GM12891 (cell line): ENCODE results near the gene PCSK4.

Experiments used
- POLR2A ChIP-seq: IDR thresholded peaks from 2 replicates; pipeline ENCODE4 v1.6.1; 2011; ENCODE audit warnings: low read depth, low read length, control low read depth
- POLR2AphosphoS5 ChIP-seq: IDR thresholded peaks from 2 replicates; pipeline ENCODE4 v1.6.1; 2011; ENCODE audit warnings: low read depth, low read length, control low read depth
- POU2F2 ChIP-seq: IDR thresholded peaks from 2 replicates; pipeline ENCODE4 v1.6.1; 2011; ENCODE audit warnings: low read depth, mild to moderate bottlenecking, control low read depth, low read length, moderate library complexity
- TAF1 ChIP-seq: IDR thresholded peaks from 2 replicates; pipeline ENCODE4 v1.6.1; 2011; ENCODE audit warnings: low read depth, low read length, control low read depth

DNA sequence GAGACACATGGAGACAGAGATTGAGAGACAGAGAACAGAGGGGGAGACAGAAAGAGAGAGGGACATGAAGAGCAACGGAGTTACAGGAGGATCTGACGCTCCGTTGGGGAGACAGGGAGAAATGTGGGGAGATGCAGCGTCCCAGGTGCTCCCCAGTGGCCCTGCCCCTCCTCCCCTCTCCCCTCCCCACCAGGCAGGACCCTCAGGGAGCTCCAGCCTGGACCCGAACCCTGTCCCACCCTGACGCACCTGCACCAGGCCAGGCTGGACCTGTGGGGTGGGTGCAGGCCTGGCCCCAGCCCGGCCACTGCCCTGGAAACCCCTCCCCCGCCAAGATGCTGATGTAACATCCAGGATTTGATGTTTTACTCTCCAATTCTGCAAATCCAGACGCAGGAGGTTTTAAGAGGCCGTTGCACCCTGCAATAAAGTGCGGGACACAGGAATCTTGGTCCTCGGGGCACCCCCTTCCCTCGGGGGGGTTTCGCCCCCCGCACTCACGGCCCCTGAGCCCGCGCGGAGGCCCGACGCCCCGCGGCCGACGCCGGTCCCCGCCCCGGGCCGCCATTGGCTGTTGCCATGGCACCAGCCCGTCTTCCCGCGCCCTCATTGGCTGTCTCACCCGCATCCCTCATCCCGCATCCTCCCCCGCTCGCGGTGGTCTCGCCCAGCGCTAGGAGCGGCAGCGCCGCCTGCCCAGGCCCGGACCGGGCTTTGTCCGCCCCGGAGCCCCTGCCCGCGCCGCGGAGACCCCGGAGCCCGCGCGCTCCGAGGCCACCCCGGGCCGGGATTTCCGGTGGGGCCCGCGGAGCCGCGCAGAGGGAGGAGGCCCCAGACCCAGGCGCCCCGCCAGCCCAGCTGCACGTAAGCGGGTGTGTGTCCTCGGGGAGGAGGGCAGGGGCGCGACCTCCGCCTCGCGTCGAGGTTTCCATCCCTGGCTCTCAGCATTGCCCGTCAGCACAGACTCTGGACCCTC is 40.4 kb downstream of the PCSK4 start, which contains the start of gene APC2:
- TF ChIP-seq POLR2AphosphoS5 (no peak), POLR2A (no peak), TAF1 (no peak), POU2F2 (no peak)
